Endothelial cell (in vitro differentiated cells): ENCODE results near the gene IRAK1. TPM values are rescaled to one million over a fixed set of nuclear protein-coding genes. Genes with fewer than 3 reads are reported as not detected.

Experiments used
- DNase-seq: peaks from one replicate; pipeline ENCODE4 v3.0.0; 2021; ENCODE audit warnings: low spot score
- H3K27ac Mint-ChIP-seq: one replicate; pipeline ENCODE4 v1.8.0; 2021; ENCODE audit warnings: mixed read lengths, inconsistent platforms; ENCODE audit not compliant: unreplicated experiment
- H3K27me3 Mint-ChIP-seq: one replicate; pipeline ENCODE4 v1.8.0; 2021; ENCODE audit warnings: mild to moderate bottlenecking, moderate library complexity, mixed read lengths, inconsistent platforms; ENCODE audit not compliant: unreplicated experiment
- H3K36me3 Mint-ChIP-seq: one replicate; pipeline ENCODE4 v1.8.0; 2021; ENCODE audit warnings: mild to moderate bottlenecking, low read depth, mixed read lengths, inconsistent platforms; ENCODE audit not compliant: unreplicated experiment
- H3K4me1 Mint-ChIP-seq: one replicate; pipeline ENCODE4 v1.8.0; 2021; ENCODE audit warnings: mild to moderate bottlenecking, mixed read lengths, inconsistent platforms; ENCODE audit not compliant: unreplicated experiment
- H3K4me3 Mint-ChIP-seq: one replicate; pipeline ENCODE4 v1.8.0; 2021; ENCODE audit warnings: mild to moderate bottlenecking, mixed read lengths, inconsistent platforms; ENCODE audit not compliant: unreplicated experiment
- H3K9me3 Mint-ChIP-seq: one replicate; pipeline ENCODE4 v1.8.0; 2021; ENCODE audit warnings: mixed read lengths, inconsistent platforms; ENCODE audit not compliant: unreplicated experiment
- total RNA-seq: library from RNA; stranded (reverse); fragmentation: NEBNext Ultra II Directional; extraction: Animal tissue kit (Norgen Biotek cat#: 25700); gene quantifications from one replicate; pipeline ENCODE4 v1.2.1, GENCODE V29; 2021; ENCODE audit not compliant: unreplicated experiment
- TF ChIP-seq, protein P1 (sequence below): fragments of 200-600 bp; sonication (generic); IDR thresholded peaks from one replicate; pipeline ENCODE4 v1.5.0; 2021; ENCODE audit warnings: antibody characterized with exemption; ENCODE audit not compliant: unreplicated experiment

IRAK1 gene
- total RNA-seq, 1 donor from 2014 or later = 89.9 TPM

DNA sequence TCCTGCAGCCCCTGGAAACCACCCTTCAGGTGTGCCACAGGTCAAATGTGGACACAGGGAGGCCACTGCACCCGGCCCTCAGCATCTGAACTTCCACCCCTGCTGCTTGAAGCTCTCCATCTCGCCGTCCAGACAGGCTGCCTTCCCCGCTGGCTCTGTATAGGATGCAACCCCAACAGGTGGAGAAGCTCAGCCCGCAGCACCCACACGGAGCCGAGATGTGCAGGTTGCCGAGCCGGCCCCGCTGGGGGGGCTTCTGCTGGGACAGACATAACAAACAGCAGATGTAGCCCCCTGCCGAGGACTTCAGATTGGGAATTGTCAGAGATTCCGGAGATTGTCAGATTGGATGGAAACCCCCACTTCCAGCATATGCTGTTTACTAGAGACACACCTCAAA is 26.6 kb downstream of the IRAK1 start:
- no peaks in the 10 kb centered on the region for H3K36me3 Mint-ChIP-seq
- H3K27me3 Mint-ChIP-seq = peaks cover 4% of the 10 kb centered on the region
- no peak overlapping the region for H3K27ac Mint-ChIP-seq
- DNase-seq = no peak
- TF ChIP-seq, protein P1, sequence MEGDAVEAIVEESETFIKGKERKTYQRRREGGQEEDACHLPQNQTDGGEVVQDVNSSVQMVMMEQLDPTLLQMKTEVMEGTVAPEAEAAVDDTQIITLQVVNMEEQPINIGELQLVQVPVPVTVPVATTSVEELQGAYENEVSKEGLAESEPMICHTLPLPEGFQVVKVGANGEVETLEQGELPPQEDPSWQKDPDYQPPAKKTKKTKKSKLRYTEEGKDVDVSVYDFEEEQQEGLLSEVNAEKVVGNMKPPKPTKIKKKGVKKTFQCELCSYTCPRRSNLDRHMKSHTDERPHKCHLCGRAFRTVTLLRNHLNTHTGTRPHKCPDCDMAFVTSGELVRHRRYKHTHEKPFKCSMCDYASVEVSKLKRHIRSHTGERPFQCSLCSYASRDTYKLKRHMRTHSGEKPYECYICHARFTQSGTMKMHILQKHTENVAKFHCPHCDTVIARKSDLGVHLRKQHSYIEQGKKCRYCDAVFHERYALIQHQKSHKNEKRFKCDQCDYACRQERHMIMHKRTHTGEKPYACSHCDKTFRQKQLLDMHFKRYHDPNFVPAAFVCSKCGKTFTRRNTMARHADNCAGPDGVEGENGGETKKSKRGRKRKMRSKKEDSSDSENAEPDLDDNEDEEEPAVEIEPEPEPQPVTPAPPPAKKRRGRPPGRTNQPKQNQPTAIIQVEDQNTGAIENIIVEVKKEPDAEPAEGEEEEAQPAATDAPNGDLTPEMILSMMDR = no peak
- no peak overlapping the region for H3K4me3 Mint-ChIP-seq
- no peaks in the 10 kb centered on the region for H3K4me1 Mint-ChIP-seq
- H3K9me3 Mint-ChIP-seq = no peaks in the 10 kb centered on the region

DNA sequence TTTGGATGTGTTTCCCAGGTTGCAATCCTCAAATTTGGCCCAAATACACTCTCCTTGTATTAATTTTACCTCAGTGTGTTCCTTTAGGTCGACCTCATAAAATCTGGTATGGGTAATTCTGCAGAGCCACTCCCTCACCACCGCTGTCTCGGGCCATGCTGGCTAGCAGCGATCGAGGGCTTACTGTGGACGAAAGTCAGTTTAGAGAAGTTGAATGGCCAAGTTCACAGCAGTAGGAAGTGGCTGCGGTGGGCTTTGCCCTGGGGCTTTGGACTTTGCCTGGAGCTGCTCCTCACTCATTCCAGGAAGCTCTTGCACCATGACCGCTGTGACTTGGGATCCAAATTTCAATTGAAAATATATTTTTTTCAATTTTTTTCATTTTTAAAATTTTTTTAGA is 27.5 kb downstream of the IRAK1 start:
- H3K9me3 Mint-ChIP-seq = no peaks in the 10 kb centered on the region
- H3K4me1 Mint-ChIP-seq = no peaks in the 10 kb centered on the region
- H3K27me3 Mint-ChIP-seq = peaks cover 4% of the 10 kb centered on the region
- no peak overlapping the region for H3K4me3 Mint-ChIP-seq
- no peak overlapping the region for H3K27ac Mint-ChIP-seq
- DNase-seq = no peak
- TF ChIP-seq, protein P1 = no peak
- H3K36me3 Mint-ChIP-seq = no peaks in the 10 kb centered on the region

DNA sequence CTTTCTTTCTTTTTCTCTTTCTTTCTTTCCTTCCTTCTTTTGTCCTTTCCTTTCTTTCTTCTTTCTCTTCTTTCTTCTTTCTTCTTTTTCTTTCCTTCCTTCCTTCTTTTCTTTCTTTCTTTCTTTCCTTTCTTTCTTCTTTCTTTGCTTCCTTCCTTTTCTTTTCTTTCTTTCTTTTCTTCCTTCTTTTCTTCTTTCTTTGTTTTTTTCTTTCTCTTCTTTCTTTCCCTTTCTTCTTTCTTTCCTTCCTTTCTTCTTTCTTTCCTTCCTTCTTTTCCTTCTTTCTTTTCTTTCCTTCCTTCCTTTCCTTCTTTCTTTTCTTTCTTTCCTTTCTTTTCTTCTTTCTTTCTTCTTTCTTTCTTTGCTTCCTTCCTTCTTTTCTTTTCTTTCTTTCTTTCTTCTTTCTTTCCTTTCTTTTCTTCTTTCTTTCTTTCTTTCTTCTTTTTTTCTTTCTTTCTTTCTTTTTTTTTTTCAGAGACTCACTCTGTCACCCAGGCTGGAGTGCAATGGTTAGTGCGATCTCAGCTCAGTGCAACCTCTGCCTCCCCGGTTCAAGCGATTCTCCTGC is 28.6 kb downstream of the IRAK1 start:
- TF ChIP-seq, protein P1 = no peak
- H3K27me3 Mint-ChIP-seq = peaks cover 3% of the 10 kb centered on the region
- no peaks in the 10 kb centered on the region for H3K4me1 Mint-ChIP-seq
- H3K9me3 Mint-ChIP-seq = no peaks in the 10 kb centered on the region
- no peak overlapping the region for H3K27ac Mint-ChIP-seq
- H3K4me3 Mint-ChIP-seq = no peak overlapping the region
- H3K36me3 Mint-ChIP-seq = no peaks in the 10 kb centered on the region
- no peak for DNase-seq

DNA sequence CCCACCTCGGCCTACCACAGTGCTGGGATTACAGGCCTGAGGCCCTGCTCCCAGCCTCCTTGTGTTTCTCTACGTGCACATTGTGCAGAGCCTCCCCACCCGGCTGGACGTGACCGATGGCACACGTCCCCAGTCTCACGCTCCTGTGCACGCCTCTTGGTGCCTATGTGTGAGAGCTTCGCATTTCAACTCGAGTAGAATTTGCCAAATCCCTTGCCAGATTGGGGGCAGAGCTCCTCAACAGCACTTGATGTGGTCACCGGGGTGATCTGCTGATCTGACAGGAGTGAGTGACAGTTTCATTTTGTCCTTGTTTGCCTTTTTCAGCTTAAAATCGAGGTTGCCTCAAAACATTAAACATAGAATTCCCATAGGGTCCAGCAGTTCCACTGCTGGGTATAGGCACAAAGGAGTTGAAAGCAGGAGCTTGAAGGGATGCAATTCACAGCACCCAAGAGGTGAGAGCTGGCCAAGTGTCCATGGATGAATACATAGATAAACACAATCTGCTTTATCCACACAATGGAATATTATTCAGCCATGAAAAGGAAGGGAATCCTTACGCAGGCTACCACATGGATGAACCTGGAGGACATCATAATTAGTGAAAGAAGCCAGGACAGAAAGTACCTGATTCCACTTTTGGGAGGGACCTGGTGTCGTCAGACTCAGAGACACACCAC is 29.6 kb downstream of the IRAK1 start:
- H3K9me3 Mint-ChIP-seq = no peaks in the 10 kb centered on the region
- peaks cover 4% of the 10 kb centered on the region for H3K27me3 Mint-ChIP-seq
- DNase-seq = no peak
- H3K36me3 Mint-ChIP-seq = no peaks in the 10 kb centered on the region
- H3K4me1 Mint-ChIP-seq = no peaks in the 10 kb centered on the region
- TF ChIP-seq, protein P1 = no peak
- H3K27ac Mint-ChIP-seq = no peak overlapping the region
- H3K4me3 Mint-ChIP-seq = no peak overlapping the region

DNA sequence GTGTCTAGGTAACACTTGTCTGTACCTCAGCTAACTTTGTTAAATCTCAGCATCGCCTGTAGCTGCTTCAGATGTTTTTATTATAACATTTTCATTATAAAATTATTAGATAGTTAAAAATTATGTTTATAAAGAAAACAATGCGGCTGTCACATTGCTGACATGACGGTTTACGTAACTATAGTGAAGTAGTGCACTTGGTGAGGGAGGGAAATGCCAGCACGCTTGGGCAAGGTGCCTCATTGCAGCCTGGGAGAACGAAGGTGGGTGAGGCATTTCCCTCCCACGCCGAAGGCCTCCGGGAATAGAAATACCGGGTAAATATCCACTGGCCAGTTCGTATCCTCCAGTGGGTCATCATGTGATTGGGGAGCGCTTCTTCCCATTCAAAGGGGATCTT is 31.2 kb downstream of the IRAK1 start:
- Mint-ChIP-seq H3K4me3 (no peak overlapping the region), H3K27ac (no peak overlapping the region), H3K36me3 (no peaks in the 10 kb centered on the region), H3K9me3 (no peaks in the 10 kb centered on the region), H3K4me1 (peaks cover 4% of the 10 kb centered on the region), H3K27me3 (peaks cover 4% of the 10 kb centered on the region)
- DNase-seq = no peak
- TF ChIP-seq, protein P1 = no peak
